ENCODE measurements around the gene WWP2.

DNA sequence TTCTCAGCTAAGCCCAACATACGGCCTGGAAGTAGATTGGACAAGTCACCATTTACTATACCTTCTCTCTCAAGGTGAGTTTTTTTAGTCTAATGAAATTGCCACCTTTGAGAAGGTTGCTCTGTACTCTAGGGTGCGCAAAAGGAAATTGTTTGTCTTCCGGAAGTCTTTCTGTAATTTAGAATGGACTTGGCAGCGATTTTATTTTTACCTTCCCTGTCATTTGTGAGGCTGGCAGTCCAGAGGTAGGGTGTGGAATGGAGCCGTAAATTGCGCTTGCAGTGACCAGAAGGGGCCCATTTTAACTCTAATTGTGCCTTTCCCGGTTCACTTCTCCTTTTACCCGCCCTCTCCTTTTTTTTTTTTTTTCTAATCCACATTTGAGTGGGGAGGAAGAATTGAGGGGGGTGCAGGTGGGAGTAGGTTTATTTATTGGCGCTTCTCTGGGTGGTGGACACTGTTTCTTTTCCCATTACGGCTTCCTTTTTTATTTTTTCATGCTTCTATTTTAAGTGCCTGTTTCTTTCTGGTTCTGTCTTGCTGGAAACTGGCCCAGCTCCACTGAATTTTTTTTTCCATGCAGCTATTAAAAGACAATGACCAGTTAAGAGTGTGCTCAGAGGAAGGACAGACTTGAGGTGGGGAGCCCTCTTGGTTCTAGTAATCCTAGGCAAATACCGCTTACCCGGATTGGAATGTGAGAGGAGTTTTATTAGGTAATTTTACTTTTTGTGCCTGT, 99.3 kb downstream of the WWP2 start:
- TF ChIP-seq, protein P1, sequence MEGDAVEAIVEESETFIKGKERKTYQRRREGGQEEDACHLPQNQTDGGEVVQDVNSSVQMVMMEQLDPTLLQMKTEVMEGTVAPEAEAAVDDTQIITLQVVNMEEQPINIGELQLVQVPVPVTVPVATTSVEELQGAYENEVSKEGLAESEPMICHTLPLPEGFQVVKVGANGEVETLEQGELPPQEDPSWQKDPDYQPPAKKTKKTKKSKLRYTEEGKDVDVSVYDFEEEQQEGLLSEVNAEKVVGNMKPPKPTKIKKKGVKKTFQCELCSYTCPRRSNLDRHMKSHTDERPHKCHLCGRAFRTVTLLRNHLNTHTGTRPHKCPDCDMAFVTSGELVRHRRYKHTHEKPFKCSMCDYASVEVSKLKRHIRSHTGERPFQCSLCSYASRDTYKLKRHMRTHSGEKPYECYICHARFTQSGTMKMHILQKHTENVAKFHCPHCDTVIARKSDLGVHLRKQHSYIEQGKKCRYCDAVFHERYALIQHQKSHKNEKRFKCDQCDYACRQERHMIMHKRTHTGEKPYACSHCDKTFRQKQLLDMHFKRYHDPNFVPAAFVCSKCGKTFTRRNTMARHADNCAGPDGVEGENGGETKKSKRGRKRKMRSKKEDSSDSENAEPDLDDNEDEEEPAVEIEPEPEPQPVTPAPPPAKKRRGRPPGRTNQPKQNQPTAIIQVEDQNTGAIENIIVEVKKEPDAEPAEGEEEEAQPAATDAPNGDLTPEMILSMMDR (conservative IDR thresholded peaks at IDR 0.05; ENCODE audit: low read length) = no peak
- TF ChIP-seq EZH2phosphoT487 (IDR thresholded peaks at IDR 0.05; ENCODE audit: borderline replicate concordance, low read depth, low read length) = no peak

All from OCI-LY7 (cell line).